GM19452 (cell line): ENCODE results near the gene IMMP2L.
"Not testable (repeated sequence)": the region's sequence is repeated elsewhere in the genome, so short reads cannot be mapped to it uniquely, and the experiment has no call there.

ENCODE experiments used
- ATAC-seq: cut with Tn5 transposase; IDR thresholded peaks from one replicate; pipeline ENCODE4 v1.9.1; 2021; ENCODE audit not compliant: unreplicated experiment

Gene IMMP2L

DNA sequence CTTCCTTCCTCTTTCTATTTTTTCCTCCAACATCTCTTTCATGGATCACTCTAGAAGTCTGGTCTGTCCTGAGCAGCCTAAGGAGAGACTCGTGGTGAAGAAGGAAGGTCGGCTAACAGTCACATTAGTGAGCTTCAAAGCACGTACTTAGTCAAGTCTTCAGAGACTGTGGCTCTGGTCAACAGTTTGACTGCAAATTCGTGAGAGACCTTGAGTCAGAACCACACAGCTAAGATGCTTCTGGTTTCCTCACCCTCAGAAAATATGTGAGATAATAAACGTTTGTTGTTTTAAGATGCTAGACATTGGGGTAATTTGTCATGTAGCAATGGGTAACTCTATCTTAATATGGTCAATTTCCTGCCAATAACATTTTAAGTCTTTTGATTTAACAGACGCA lies 597.5 kb downstream of the IMMP2L start:
- no peak for ATAC-seq

DNA sequence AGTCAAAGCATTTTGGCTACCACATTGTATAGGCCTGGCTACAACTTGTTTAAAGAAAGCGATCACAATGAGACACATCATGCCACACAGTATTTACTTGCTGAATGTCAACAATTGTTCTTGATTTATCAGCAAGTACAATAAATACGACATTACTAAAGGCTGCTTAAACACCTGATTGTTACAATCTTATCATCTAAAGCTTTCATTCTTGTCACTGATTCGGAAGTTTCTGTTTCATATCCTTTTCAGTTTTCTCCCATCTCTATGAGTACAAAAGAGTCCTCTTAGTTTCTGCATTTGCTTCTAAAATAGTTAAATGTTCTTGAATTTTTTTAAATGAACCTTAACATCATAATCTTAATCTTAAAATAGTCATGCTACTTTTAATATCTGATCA lies 599.5 kb downstream of the IMMP2L start:
- ATAC-seq, result no peak

DNA sequence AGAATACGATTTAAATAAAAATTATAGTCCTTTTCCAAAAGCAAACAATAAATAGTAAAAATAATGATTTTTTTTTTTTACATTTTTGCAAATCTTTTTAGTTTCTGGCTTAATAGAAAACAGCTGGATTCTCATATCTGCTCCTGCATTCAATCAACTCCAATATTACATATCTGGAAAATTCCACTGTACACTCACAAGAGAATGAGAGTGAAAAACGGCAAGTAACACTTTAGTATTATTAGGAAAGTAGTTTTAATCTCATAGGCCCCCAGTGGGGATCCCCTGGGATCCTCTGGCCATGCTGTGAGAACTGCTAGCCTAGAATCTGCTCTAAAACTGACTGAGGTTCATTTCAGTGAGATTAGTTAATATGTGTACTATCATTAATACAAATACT lies 599.9 kb downstream of the IMMP2L start:
- ATAC-seq, result no peak

DNA sequence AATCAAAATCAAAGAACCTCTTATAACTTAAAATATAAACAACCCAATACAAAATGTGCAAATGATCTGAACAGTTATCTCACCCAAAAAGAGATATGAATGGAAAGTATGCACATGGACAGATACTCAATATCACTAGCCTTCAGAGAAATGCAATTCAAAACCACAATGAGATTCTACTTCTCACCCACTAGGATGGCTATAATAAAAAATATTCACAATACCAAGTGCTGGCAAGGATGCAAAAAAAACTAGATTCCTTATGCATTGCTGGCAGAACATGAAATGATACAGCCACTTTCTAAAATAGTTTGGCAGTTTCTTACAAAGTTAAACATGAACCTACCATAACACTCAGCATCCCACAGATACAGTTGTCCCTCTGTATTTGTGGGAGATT lies 601.5 kb downstream of the IMMP2L start:
- ATAC-seq, result no peak

DNA sequence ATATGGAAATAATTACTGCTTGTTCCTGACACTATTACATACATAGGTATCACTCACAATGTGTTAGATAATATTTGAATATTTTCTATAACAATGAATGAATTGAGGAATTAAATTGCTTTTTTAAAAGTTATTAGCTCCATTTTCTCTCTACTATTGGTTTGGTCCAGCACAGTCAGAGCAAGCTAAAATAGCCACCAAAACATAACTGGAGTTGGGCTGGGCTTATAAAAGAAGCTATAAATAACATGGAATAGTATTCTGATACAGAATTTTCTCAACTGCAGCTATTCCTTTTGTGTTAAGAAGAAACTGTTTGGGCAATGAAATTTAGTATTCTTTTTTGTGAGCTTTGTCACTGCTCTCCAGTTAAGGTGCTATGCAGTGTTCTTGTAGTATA lies 614.0 kb downstream of the IMMP2L start:
- ATAC-seq, result no peak

DNA sequence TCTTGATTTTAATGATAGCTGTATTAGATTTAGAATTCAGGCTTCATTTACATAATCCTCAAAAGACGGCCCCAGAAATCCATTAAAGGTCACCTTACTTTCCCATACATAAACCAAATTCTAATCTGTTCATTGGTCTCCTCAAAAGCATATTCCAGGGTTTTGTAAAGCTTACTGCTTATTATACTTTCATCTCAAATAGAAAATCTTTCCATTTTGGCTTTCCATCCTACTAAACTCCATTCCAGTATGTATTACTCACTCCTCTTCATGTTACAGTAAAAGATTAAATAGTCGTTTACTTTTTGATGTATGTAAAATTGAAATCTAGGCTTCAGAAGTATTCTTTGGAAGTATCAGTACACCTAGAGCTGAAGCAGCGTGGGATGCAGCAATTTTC lies 614.9 kb downstream of the IMMP2L start:
- no peak for ATAC-seq

DNA sequence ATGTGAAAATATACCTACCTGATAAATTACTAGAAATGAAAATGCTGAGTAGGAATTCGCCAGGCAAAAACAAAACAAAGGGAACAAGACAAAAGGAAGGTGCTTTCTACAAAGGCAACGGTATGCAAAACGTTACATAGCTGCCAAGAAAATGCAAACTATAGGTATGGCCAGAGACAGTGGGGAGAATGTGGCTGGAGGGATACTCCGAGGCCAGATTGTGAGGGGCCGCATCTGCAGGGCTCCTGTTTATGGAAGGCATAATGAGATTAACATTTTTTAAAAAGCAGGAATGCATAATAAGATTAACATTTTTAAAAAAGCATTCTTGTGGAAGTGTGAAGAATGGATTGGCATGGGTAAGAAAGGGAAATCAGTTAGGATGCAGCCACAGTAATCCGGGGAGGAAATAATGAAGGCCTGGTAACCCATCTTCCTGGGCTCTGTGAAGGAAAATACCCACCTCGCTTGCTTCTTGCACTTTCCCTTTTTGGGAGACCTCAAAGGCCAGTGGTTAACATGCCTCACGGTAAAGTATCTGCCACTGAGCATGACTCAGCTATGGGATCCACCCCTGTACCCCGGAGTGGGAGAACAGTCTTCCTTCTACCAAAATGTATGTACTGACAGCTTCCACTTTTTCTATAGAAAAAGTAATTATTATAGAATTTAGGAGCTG lies 617.2 kb downstream of the IMMP2L start:
- ATAC-seq, result no peak

DNA sequence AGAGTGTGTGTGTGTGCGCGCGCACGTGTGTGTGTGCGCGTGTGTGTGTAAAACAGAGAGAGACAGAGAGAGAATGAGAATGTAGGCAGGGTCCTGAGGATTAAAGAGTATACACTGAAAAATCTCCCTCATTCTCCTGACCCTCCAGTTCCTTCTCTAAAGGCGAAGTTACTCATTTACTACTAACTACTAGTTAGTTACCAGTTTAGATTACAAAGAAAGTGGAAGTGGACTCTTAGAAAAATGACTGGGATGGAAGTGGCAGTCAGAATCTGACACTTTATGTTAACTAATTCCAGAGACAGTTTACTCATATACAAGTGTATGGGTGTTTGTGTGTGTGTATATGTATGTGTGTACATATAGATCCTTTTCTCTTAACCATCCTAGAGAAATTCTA lies 617.8 kb downstream of the IMMP2L start:
- peak; percentile 62 for ATAC-seq

DNA sequence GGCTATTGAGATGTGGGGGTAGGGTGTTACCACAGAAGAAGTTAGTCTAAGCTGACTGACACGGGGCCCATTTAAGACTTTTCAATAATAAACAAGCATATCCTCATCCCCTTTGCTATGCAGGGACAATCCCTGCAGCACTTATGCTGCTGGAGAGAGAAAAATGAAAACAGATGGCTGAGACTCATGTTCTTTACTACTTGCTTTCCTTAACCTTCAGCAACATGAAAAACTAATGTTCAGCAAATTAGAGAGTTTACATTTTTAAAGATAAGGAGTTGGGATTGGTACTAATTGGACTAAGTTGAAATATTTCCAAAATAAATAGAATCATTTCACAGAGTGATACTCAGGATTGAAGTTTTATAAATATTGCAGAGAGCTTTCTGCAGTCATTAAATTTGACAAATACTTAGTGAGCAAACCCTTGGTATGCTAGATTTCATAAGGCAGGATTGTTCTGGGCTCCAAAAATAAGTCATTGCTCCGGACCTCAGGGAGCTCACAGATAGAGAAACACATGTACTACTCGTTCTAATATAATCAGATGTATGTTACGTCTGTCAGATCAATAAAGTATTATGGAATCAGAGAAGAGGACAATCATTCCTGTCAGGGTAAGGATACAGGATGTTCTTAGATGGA lies 618.5 kb downstream of the IMMP2L start:
- no peak for ATAC-seq

DNA sequence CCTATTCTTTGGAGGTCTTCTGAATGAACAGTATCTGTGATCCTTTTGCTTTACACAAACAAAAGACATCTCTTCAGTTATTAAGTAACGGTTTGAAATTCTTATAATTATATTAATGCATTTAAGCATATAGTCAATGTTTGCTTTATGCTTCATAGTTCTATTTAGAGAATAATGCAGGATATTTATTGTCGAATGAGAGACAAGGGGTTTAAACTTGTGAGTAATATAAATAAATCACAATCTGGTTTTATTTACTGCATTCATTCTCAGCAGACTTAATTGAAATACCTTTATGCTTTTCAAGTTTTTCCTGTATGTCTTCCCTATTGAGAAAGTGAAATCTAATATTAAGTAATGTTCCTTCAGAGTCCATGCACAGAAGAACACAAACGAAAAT lies 620.9 kb downstream of the IMMP2L start:
- ATAC-seq, result no peak

DNA sequence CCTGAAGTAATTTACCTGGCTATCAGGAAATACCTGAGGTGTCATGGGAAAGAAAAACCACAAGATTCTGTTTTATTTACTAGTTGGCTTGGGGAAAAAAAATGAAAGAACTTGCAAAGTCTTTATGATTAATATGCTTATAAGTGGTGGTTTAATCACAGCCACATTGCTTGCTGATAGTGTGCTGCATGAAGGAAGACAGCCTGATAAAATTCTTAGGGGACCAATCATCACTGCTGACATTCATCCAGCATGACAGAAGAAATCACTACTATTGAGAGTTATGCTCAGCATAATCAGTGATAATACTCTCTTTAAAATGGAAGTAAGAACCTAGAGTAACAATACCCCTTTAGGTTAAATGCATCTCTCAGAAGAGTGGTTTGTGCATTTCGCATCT lies 621.5 kb downstream of the IMMP2L start:
- no peak for ATAC-seq

DNA sequence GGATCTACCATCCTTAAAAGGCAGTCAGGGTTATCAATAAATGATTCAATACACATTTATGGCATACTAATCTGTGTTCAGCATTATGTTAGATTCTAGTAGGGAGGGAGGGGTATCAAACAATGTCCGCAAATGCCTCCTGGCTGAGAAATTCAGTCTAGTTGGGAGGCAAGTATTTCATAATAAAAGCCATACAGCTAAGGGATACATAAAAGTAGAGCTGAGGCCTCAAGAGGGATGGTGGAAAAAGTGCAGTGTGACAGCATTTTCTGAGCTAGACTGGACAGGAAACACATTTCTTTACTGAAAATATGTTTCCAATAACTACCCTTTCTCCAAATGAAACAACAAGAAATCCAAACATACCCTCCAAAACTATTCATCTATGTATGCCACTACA lies 624.1 kb downstream of the IMMP2L start:
- no peak for ATAC-seq

DNA sequence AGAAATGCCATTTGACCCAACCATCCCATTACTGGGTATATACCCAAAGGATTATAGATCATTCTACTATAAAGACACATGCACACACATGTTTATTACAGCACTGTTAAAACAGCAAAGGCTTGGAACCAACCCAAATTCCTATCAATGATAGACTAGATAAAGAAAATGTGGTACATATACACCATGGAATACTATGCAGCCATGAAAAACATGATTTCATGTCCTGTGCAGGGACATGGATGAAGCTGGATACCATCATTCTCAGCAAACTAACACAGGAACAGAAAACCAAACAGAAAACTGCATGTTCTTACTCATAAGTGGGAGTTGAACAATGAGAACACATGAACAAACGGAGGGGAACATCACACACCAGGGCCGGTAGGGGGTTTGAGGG lies 625.6 kb downstream of the IMMP2L start:
- ATAC-seq, result not testable (repeated sequence)

DNA sequence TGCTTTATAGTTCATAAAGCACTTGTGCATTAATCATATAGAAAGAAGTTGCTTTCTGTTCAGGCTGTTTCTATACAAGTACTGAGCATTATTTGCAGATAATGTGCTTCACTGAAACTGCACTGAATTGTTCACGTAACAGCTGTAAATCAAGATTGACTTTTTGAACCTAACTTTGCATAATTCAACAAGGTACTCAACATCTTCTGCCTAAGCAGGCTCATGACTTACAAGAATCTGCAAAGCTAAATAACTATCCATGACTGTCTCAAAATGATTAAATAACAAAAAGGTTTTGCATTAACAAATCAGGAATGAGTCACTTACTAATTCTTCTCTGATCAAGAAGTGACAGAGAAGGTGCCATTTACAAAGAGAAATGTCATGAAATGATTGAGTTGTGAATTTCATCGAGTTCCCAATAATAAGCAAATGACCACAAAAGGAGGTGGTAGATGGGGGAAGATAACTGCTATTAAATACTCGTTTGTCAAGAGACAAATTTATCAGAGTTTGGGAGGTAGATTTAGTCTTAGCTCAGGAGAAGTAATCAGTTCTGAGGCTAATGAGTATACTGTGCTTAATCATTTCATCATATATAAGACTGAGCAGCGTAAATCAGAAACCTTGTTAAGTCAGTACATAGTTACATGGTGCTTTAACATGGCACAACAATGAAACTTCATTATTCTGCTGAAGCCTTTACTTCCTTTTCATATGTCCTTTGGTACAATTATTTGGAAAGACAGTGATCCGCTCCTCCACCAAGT lies 632.6 kb downstream of the IMMP2L start:
- ATAC-seq, result no peak

DNA sequence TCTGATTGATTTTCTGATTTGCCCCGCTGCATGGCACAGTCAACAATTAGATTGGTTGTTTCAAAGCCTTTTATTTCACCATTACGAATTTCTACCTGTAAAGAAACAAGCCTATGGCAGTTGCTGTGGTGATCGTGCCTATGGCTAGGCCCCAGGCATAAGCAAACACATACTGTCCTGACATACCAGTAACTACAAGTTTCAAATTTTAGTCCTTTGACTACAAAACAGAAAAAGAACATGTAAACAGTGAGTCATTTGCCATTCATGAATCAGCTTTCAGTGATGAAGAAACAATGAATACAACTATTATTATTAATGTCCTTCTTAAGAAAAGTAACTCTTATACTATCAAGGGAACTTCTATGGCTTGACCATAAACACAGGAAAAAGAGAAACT lies 639.4 kb downstream of the IMMP2L start:
- no peak for ATAC-seq

DNA sequence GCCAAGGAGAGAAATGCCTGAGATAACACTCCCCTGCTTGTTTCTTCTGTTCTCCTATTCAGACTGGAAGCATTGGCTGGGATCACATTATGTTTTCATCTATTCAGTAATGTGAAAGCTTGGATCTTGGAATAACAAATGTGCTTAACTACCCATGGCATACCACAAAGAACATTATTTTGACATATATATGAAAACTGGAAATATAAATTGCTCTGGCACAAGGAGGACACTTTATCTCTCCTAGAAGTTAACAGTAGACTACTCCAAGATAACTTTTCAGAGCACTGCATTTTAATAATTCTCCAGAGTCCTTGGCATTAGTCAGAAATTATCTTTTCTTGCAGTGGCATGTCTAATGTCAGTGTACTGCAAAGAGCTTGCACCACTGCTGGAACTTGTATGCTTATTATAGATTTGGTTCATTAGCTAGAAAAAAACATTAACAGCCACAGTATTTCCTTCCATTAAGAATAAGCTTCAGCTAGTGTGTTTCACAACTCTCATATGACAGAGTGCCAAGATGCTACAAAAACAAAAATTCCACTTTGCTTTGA lies 640.6 kb downstream of the IMMP2L start:
- no peak for ATAC-seq

DNA sequence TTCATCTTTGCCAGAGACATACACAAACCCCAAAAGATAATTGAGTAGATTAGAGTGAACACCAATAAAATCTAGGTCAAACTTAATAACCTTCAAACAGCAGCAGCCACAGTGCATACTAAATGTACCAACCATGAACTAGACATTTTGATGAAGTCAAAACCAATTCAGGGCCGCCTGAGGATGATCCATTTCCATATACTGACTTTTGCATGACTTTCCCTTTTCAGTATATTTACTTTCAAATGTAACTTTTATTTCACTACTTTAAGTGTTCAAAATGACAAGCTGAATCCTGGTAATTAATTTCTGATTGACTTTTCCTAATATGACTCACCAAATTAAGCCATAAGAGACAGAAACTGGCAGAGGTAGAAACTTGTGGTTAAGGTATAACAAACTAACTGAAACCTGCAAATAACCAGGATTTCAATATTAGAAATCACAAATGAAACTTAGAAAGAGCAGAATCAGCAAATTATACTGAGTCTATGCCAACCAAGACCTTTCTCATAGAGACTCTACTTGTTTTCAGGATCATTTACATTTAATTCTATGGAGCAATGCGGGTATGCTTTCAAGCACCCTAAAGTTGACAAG lies 643.2 kb downstream of the IMMP2L start:
- peak; percentile 79 for ATAC-seq

DNA sequence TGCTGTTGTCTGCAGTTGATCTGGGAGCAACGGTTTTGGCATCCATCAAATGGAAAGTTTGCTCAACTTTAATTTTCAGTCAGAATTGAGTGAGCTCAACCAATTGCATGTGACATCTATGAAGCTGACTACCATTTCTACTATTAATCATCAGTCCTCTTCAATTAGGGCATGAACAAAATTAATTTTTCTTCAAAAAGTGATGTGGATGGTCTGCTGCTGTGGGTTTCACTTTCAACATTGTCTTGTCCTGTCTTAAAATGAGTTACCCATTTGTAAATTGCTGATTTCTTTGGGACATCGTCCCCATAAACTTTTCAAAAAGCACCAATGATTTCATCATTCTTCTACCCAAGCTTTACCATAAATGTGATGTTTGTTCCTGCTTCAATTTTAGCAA lies 648.0 kb downstream of the IMMP2L start:
- ATAC-seq, result no peak

DNA sequence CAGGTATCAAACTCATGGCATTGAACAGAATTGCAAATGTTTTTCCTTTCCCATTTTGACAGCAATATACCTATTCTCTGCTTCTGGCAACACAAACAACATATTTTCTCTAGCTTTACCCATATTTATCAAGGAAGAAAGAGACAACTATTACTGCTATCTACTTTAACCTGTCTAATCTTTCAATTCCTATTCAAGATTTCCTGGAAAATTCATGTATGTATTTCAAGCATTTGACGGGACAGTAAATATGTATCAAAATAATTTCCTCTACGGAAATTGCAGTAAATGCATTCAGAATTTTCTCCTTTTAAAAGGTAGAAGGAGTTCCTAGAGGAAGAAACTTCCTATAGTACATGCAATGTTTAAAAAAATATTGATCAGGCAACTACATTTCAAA lies 650.7 kb downstream of the IMMP2L start:
- ATAC-seq, result no peak

DNA sequence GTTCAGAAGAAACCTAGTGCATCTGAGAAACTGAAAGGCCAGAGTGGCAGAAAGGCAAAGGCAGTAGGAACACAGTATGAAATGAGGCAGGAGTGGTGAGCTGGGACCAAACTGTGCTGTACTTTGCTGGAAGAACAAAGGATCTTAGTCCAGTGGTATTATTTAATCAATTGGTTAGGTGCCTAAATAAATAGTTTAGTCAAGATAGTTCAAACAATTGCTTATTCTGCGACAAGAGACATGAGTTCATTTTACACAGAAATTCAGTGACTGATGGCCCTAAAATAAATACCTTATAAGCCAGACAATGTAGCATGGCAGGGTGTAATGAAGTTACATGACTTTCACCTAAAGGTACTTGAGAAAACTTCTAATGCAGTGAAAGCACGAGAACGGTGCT lies 653.2 kb downstream of the IMMP2L start:
- no peak for ATAC-seq

DNA sequence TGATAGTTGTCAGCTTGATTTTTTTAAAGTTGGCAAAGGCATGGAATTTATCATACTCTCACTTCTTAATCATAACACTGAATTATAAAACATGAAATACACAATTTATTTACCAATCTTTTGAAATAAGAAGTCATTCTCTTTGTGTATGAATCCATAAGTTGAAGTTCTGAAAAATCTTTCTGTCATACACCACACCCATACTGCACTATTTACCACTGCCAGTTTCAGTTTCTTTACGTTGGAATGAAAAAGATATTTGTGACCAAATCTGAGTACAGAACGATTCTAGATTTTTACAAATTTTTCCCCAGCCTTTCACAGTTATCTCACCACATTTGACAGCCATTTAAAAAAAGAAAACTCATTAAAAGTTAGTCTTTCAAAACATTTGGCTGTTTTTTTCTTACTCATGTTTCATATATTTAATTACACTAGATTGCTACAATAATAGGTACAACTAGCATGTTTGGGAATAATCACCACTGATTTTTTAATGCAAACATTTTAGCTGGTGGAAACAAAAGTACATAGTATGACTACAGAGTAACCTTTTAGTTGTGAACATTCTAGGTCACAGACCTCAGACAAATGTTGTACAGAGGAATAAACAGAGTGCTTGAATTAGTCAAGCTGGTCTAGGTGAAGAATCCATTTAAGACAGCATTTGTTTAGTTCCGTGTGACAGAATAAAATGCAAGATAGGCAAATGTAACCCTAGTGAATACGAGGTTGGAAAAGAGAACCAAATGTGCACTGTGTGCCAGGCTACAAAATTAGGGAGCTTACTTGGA lies 656.3 kb downstream of the IMMP2L start:
- ATAC-seq, result no peak
